NCI-H2196 treated with DMSO at 0.1 percent for 48 hours (cell line): Measurements from ENCODE around the gene EVA1A.

Source experiments
- DNase-seq: peaks from one replicate; lab custom pipeline; 2025; ENCODE audit not compliant: unreplicated experiment; lab: John Stamatoyannopoulos, UW

The EVA1A gene

DNA sequence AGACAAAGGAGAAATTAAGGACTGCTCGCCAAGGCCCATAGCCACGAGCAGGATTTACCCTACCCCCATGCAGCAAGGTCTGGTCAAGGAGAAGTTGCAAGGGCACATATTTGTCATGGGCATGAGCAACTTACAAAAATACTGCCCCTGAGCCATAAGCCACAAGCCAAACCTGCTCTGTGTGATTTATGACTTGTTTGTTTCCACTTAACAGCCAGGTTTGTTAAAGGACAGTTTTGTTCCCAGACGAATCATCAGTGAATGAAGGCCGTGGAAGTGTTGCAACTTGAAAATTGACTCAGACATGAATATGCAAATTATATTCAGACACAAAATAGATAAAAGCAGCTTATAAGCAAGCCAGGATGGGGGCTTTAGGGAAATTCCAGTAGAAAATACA is 31.3 kb upstream of the EVA1A start:
- DNase-seq, result no peak

DNA sequence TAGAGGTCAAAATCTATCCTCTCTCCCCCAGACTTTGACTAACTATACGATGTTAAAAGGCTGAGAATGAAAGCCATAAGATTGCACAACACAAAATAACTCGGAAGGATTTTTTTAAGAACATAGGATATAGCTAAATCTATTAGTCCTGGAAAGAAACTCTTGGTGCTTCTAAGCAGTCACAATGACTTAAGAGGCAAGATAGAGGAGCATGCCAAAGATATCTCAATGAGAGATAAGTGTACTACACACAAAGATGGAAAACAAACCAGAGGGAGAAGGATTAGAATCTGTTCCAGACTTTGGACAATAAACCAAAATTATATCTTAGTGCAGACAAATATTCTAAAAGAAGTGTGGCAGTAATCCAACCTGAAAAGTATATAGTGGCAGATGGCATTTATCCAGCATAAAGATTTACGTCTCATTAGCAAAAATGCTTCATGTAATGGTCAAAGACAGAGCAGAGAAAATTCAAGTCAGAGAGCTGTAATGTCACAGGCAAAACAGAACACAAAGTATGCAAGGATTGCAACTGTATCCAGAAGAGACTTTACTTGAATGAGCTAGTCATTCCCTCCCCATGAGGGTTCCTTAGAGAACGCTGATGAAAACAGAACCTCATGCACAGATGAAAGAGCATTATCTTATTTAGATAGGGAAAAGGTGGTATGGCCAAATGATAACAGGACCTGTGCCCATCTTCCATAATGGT is 28.8 kb upstream of the EVA1A start:
- DNase-seq, result no peak

DNA sequence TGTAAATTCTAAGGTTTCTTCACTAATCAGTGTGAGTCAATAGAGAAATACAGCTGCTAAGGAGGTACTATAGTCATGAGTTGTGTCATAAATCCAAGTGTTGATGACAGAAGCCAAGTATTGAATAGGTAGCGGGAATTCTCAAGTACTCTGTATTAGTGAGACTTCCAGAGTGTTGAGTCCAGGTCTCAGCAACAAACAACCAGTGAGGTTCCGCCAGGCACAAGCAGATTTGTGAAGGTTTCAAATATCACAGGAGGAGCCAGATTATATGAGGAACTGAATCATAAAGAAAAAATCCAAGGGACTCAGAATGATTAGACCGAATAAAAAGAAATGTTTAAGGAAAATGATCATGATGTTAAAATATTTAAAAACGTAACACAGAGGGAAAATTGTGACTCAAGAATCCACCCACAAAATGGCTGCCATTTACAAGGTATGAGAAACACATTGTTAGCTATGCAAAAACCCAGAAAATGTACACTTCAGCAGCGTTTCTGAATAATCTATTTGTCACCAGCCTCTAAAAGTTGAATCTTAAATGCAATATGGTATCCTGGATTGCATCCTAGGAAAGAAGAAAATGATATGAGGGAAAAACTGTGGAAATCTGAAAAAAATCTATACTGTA is 27.3 kb upstream of the EVA1A start:
- no peak for DNase-seq

DNA sequence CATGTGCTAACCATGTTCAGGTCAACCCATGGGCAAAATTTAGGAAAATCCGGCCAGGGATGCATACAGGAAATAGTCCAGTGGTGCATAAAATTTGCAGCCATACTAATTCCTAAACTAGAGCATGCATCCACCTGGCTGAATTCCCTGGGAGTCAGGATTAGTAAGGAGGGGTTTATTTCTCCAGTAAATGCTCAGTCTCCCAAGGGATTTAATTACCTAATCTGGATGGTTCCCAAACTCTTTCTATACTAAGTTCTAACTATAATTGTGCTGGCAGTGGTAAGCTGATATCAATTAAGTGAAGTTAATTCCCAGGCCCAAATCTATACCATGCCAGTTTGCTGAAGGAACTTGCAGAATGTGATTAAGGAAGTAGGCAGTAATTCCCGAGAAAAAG is 26.2 kb upstream of the EVA1A start:
- DNase-seq, result no peak

DNA sequence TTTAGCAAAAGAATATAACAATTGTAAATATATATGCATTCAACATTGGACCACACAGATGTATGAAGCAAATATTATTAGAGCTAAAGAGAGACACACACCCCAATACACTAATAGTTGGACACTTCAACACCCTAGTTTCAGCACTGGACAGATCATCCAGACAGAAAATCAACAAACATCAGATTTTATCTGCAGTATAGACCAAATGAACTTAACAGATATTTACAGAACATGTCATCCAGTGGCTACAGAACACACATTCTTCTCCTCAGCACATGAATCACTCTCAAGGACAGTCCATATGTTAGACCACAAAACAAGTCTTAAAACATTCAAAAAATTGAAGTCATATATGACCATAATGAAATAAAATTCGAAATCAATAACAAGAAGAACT is 22.1 kb upstream of the EVA1A start:
- DNase-seq, result no peak

DNA sequence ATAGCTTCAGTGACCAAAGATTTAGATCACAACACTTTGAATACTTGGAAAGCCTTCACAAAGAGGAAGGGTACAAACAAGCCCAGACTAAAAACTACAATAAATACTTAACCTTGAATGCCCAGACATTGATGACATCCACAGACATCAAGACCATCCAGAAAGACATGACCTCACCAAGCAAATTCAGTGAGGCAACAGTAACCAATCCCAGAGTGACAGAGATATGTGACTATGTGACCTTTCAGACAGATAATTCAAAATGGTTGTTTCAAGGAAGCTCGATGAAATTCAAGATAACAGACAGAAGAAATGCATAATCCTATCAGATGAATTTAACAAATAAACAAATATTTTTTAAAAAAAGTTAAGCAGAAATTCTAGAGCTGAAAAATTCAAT is 19.9 kb upstream of the EVA1A start:
- DNase-seq, result no peak

DNA sequence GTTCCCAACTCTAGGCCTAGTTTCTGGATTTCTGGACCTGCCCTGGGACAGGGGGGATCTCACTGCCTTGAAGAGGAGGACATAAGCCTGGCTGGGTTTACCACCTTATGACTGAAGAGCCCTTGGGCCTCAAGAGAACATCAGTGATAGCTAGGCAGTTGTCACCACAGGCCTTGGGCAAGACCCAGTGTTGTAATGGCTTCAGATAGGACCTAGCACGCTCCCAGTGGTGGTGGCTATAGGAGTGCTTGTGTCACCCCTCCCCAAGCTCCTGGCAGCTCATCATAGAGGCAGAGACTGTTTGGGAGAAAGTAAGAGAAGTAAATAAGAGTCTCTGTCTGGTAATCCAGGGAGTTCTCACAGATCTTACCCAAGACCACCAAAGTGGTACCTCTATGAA is 19.4 kb upstream of the EVA1A start:
- DNase-seq, result no peak

DNA sequence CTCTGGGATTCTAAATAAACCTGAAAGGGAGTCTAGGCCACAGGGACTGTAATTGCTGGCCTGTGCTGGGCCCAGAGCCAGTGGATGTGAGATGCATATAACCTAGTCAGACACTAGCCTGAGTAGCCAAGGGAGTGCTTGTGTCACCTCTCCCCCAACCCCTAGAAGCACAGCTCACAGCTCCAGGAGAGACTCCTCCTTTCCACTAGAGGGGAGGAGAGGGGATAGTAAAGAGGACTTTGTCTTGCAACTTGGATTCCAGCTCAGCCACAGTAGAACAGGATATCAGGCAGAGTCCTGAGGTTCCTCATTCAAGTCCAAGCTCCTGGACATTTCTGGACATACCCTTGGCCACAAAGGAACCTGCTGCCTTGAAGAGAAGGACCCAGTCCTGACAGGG is 18.4 kb upstream of the EVA1A start:
- DNase-seq, result no peak

DNA sequence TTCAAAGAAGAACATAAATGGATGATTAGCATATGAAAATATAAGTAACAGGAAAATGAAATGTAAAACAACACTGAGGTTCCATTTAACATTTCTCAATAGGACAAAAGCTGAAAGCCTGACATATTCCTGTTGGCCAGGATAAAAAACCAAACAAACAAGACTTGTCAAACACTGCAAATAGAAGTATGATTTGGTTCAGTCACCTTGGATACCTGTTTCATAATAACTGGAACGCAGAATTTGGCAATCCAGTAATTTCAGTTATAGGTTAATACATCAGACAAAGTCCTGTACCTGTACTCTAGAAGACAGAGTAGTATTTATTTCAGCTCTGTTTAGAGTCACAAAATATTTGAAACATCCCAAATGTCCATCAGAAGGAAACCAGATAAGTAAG is 16.5 kb upstream of the EVA1A start:
- DNase-seq, result no peak

DNA sequence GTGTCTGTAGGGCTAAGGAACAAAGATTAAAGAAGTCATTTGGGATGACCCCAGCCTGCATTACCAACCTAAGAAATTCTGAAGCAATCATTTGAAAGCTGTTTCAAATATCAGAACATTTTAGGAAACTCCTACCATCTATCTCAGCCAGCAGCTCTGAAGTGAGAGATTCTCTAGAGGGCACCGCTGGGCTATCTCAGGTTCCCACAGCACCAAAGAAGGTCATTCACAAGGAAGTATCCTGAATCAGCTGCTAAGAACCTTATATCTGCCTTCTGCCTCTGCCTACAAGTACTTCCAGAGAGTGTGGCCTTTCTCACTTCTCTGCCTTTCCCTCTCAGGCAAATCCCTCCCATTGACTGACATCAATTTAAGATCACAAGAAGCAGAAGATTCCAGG is 13.4 kb upstream of the EVA1A start:
- DNase-seq, result no peak

DNA sequence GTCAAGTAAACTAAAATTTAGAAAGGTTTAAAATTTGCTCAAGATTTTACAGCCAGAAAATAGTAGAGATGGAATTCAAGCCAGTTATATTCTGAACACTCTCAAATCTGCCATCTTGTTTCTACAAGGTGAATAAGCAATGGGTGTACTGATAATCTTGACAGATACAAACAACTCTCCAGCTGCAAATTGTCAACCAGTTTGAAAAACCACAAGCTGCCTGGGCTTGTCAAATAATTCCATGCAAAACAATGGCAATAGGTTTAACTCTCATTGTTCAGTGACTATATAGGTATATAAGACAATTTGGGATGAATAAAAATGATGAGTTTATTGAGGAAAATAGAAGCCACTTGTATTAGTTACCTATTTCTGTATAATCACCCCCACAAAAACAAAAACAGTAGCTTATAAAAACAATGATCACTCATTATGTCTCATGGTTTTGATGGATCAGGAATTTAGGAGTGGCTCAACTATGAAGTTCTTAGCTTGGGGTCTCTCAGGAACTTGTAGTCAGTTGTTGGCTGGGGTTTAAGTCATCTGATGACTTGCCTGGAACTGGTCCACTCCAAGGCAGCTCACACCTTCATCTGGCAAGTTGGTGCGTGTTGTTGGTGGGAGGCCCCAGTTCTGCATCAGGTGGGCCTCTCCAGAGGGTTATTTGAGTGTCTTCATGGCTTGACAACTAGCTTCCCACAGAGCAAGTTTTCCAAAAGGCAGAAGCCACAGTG is 12.6 kb upstream of the EVA1A start:
- DNase-seq, result no peak

DNA sequence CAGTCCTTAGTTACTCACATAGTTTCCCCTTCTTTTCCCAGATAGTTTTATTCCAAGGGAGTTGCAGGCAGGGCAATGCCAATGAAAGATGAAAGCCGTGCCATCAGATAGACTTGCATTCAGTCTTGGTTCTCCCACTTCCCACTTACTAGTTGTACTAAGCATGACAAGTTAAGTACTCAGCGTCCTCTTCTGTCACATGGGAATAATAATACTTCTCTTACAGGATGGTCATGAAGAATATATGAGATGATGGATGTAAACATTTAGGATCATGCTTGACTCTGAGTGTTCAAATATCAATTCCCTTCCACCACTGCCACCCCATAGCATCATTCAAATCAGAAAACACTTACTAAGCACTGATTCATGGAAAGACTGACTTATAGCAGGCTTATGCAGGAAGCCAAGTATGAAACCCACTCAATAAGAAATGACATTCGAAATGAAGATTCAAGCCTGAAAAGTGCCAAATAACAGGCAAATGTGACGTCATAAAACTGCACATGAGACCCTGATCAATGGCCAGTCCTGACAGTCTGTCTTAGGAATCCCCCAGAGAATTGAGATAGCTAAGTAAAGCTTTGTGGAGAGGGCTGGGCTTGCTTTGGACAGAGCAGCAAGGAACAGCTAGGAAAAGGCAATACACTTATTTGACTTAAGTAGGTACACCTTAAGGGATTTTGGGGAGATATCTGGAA is 11.1 kb upstream of the EVA1A start:
- DNase-seq, result no peak

DNA sequence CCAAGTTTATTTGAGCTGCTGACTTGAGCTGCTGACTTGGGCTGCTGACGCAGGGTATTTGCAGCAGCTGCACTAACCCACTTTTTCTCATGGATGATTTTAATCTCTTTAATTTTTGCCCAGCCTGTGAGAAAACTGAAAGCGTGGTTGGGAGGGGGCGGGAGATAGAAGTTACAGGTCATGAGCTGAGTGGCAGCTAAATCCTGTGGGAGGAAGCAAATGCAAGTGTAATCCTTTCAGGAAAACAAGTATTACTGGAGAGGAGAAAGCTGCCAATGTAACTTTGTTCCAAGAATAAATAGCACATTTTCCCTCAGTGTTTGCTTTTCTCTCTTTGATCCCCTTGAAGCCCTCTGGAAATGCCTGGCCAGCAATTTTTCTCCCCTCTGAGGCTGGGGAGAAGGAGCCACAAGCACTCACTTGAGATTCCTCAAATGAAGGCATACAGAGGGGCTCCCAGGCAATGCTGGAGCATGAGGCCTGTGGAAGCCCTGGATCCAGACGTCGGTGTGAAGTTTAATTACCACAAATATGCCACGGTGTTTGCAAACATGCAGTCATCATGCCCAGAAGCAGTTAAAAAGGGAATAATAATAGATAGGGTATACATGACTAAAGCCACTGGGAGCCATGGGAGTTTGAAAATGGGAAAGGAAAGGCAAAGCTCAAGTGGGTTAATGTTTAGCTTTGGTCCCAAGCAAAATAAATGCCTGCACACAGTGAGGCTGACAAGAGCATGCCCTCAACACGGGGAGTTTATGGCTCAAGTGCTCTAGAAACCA is 10.4 kb upstream of the EVA1A start:
- no peak for DNase-seq

DNA sequence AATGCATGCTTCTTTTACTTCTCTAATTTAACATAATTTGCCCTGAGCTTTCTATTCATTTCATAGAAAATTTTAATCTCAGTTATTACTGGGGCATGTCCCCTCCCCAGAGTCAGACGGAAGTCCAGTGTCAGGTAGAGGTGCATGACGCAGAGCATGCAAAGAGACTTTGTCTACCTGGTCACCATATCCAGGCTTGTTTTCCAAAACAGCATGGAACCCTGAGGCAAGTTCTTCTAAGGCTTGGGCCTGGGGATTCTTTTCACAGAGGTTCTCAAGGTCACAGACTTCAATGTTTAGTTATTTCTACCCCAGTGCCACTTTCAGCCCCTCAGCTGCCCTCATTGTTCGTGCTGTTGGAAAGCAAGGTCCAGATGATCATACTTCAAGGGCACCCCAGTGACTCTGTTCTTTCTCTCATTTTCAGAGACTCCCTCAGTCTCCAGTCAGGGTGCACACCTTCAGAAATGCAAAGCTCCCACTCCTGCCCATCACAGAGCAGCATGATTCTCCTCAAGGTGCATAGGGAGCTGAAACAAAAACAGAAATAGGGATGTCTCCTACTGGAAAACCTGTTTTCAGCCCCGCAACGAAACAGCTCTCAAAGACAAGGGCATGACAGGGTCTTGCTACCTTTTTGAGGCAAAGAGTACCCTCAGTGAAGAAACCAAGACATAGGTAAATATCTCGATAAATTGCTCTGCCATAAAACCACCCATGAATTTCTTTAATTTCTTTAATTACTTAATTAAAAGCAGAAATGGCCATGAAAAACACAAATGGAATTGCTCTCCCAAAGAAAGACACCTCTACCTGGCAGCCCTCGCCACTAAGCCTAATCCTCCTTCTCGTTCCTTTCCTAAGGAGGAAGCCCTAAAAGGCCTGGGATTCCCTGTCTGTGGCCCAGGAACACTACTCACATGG is 9.5 kb upstream of the EVA1A start:
- DNase-seq, result no peak

DNA sequence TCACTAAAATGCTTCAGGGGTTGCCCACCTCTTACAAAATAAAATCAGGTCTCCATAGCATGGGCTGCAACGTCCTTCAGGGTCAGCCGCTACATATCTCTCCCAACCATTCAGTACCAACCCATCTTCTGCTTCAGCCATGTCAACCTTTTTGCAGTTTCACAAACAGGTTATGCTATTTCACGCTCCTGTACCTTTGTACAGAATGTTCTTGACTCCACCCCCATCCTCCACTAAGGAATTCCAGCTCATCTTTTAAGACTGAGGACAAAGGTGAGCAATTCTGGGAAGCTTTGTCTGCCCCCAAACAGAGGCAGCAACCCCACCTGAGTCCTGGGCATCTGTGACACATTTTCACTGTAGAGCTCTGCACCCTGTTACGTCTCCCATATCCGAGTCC is 8.8 kb upstream of the EVA1A start:
- DNase-seq, result no peak

DNA sequence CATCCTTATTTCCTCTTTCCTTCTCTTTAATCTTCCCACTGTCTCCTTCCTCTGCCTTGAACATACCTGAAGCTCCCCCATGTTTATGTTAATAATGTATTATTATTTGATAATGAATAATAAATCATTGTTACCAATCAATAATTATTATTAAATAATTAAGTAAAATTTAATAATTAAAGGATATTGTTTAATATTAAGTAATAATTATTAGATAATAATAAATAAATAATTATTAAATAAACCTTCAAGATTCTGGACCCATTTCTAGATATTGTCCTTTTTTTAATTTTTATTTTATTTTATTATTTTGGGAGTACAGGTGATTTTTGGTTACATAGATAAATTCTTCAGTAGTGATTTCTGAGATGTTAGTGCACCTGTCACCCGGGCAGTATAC is 7.4 kb upstream of the EVA1A start:
- no peak for DNase-seq

DNA sequence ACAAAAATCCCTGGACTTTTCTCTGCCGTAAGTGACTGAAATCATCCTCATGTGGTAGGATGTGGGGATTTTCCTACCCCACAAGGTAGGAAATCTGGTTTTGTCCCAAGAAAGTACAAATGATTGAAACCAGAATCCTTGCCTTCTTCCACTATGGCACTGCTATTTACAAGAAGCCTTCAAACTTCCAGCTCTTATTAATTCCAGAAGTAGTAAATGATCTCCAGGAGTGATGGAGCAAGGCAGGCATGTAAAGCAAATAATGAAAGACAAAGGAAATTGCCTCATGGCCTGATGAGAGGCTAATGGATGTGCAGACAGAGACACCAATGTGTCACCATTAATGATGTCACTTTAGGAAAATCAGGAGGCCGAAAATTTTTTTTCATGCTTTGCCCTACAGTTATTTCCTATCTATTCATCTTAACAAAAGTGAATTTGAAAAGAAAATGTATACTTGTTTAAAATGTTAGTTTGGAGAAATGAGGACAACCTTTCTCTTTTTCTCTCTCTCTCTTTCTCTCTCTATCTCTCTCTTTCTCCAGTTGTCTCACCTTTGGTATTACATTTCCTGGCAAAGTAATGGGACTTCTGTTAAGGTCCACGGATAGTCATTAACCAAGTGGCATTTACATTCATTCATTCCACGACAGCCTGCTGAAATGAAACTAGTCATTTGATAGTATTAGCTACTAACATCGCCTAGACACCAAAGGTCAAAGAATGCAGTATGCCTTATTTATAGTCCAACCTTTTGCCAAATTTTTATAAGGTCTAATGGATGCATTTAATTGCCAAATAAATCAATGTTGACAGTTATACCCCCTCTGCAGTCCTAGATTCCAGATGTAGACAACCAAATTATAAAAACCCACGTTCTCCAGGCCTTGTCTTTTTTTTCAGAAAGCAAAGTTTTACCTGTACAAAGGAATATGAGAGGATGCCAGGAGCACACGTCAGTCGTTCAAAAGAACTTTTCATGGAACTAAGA is 5.0 kb upstream of the EVA1A start:
- DNase-seq, result no peak

DNA sequence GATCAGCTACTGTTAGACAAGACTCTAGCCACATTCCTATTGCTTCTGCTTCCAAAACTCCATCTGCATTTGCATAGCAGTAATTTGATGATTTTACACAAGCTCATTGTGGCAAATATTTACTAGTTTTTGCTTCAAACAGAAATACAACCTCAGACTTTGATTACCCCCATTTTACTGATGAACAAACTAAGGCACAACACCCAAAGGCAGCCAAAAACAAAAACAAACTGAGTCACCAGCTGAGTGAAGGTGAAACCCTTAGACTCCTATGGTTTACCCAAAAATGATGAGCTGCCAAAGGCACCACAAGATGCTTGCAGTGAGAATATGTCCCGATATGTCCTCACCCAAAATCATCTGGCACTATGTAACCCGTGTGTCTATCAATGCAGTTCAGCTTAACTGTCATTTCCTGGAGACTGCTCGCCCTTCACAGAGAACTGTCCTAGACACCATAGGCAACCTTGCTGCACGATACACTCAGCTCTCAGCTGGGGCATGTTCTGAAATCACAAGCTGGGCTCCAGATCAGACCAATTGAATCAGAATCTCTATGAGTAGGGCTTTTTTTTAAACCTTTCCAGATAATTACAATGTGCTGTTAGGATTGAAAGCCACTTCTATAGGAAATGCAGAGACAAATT is 4.1 kb upstream of the EVA1A start:
- no peak for DNase-seq
